Measurements from ENCODE around the gene IGSF5. TPM values are rescaled to one million over a fixed set of nuclear protein-coding genes. Genes with fewer than 3 reads are reported as not detected.
A peak's percentile ranks its signal among the peaks of the same experiment; 100 is the strongest.

Gene IGSF5
- total and polyA plus RNA-seq, 5 donors, result 4.4 to 8.4 (median 6.1) TPM

DNA sequence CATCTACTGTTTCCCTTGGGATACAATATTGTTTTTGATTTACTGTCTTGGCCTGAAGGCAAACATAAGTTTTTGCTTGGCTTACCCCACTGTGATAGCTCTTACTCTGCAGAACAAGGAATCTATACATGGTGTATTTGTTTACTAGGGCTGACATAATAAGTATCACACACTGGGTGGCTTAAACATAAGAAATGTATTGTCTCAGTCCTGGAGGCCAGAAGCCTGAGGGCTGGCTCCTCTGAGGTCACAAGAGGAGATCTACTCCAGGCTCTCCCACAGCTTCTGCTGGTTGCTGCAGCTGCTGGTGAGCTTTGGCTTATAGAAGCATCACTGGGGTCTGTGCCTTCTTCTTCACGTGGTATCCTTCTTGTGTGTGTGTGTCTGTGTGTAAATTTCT, 30.7 kb upstream of the IGSF5 start:
- H3K27me3 ChIP-seq (ENCODE audit: control insufficient read depth, insufficient read depth), result no peaks in the 10 kb centered on the region
- H3K9me3 ChIP-seq (ENCODE audit: control insufficient read depth, low read length), result no peaks in the 10 kb centered on the region
- no peak overlapping the region for H3K4me3 ChIP-seq (ENCODE audit: low read length)
- no peak for DNase-seq
- H3K27ac ChIP-seq (ENCODE audit: low read length), result no peak overlapping the region
- ATAC-seq, result no peak
- H3K4me1 ChIP-seq (ENCODE audit: control insufficient read depth, insufficient read depth, low read length), result no peaks in the 10 kb centered on the region
- intact Hi-C loops (cut with DNase I), result loop anchor here in 2 of 4 donors (2.0 to 5.0 kb wide), 2 partner anchors 187 to 196 kb away; no protein-coding TSS in a partner anchor
- WGBS, result 72% methylated on average over 1 of the region's 1 CpG

GRCh38 chr21:39715804-39716397, 29.1 kb upstream of the IGSF5 start:
- DNase-seq (peak in 2 of 3 donors; percentile 50 to 67), ATAC-seq (peak in 1 of 2 donors; percentile 41)
- no peak overlapping the region for H3K4me3 ChIP-seq (ENCODE audit: low read length)
- H3K9me3 ChIP-seq (ENCODE audit: control insufficient read depth, low read length), result no peaks in the 10 kb centered on the region
- H3K27me3 ChIP-seq (ENCODE audit: control insufficient read depth, insufficient read depth), result no peaks in the 10 kb centered on the region
- intact Hi-C loops (cut with DNase I), result loop anchor here in 3 of 4 donors (2.0 kb wide), 2 partner anchors 197 to 199 kb away; no protein-coding TSS in a partner anchor
- no peaks in the 10 kb centered on the region for H3K4me1 ChIP-seq (ENCODE audit: control insufficient read depth, insufficient read depth, low read length)
- WGBS, result 30% methylated on average over 10 of the region's 10 CpGs
- no peak overlapping the region for H3K27ac ChIP-seq (ENCODE audit: low read length)

DNA sequence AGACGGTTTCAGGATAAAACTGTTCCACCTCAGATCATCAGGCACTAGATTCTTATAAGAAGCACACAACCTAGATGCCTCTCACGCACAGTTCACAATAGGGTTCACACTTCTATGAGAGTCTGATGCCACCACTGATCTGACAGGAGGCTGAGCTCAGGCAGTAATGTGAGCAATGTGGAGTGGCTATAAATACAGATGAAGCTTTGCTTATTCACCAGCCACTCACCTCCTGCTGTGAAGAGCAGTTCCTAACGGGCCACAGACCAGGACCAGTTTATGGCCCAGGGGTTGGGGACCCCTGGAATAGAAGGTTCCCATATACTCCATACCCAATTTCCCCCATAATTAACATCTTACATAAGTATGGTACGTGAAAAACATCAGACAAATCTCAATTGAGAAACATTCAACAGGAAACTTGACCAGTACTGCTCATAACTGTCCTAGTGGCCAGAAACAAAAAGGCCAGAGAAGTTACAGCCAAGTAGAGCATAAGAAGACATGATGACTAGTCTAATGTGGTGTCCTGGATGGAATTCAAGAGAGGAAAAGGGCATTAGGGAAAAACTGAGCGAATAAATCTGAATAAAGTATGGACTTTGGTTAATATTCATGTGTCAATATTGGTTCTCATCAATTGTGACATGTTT, 24.7 kb upstream of the IGSF5 start:
- intact Hi-C loops (cut with DNase I), result no loop called here
- no peak for DNase-seq
- H3K4me3 ChIP-seq (ENCODE audit: low read length), result no peak overlapping the region
- H3K4me1 ChIP-seq (ENCODE audit: control insufficient read depth, insufficient read depth, low read length), result no peaks in the 10 kb centered on the region
- no peak overlapping the region for H3K27ac ChIP-seq (ENCODE audit: low read length)
- WGBS, result 71% methylated on average over 5 of the region's 5 CpGs
- no peaks in the 10 kb centered on the region for H3K27me3 ChIP-seq (ENCODE audit: control insufficient read depth, insufficient read depth)
- ATAC-seq, result no peak
- no peaks in the 10 kb centered on the region for H3K9me3 ChIP-seq (ENCODE audit: control insufficient read depth, low read length)

DNA sequence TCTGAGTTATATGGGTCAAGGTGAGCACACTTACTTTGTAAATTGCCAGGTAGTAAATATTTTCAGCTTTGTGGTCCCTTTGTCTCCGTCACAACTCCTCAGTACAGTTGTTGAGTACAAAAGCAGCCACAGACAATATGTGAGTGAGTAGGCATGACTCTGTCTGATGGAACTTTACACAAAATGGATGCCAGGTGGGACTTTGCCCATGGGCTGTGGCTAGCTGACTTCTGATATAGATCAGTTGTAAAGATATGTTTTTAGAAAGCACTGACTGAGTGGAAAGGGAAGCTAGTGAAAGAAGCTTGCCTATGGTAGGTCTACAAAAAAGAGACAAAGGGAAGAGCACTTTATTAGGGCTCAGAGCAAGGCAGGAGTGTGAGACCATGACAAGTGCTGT, 23.1 kb upstream of the IGSF5 start:
- 98% methylated on average over 1 of the region's 1 CpG for WGBS
- intact Hi-C loops (cut with DNase I), result no loop called here

GRCh38 chr21:39724944-39725343, 20.0 kb upstream of the IGSF5 start:
- ATAC-seq, result no peak
- DNase-seq, result no peak
- Histone ChIP-seq H3K4me3 (ENCODE audit: low read length) (no peak overlapping the region), H3K27ac (ENCODE audit: low read length) (no peak overlapping the region), H3K9me3 (ENCODE audit: control insufficient read depth, low read length) (no peaks in the 10 kb centered on the region), H3K4me1 (ENCODE audit: control insufficient read depth, insufficient read depth, low read length) (no peaks in the 10 kb centered on the region), H3K27me3 (ENCODE audit: control insufficient read depth, insufficient read depth) (no peaks in the 10 kb centered on the region)
- 75% methylated on average over 5 of the region's 5 CpGs for WGBS
- intact Hi-C loops (cut with DNase I), result no loop called here

More for the DNA sequence above, 23.1 kb upstream of the IGSF5 start:
- Histone ChIP-seq H3K4me1 (ENCODE audit: control insufficient read depth, insufficient read depth, low read length) (no peaks in the 10 kb centered on the region), H3K27ac (ENCODE audit: low read length) (no peak overlapping the region), H3K27me3 (ENCODE audit: control insufficient read depth, insufficient read depth) (no peaks in the 10 kb centered on the region), H3K9me3 (ENCODE audit: control insufficient read depth, low read length) (no peaks in the 10 kb centered on the region), H3K4me3 (ENCODE audit: low read length) (no peak overlapping the region)
- ATAC-seq, result no peak
- no peak for DNase-seq

DNA sequence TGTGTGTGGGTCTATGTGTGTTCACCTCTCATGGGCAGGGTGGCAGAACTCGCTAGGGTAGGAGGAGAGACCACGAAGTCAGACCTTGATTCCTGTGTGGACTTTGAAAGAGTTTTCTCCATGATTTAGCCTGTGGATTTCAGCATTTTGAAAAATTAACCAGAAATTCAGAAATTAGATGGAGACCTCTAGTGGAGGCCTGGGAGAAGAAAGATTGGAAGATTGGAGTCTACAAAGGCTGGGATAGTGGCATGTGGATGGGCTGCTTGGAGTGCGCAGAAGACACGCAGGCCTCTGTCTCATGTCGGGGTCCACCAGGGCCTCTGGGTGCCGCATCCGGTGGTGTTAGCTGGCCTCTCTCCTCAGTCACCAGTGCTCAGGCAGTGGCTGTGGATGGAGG, 18.9 kb upstream of the IGSF5 start:
- H3K9me3 ChIP-seq (ENCODE audit: control insufficient read depth, low read length), result no peaks in the 10 kb centered on the region
- no peak overlapping the region for H3K27ac ChIP-seq (ENCODE audit: low read length)
- no peaks in the 10 kb centered on the region for H3K4me1 ChIP-seq (ENCODE audit: control insufficient read depth, insufficient read depth, low read length)
- no peaks in the 10 kb centered on the region for H3K27me3 ChIP-seq (ENCODE audit: control insufficient read depth, insufficient read depth)
- no peak overlapping the region for H3K4me3 ChIP-seq (ENCODE audit: low read length)
- ATAC-seq (no peak), DNase-seq (no peak)
- 93% methylated on average over 7 of the region's 7 CpGs for whole genome bisulfite sequencing
- intact Hi-C loops (cut with DNase I), result no loop called here

DNA sequence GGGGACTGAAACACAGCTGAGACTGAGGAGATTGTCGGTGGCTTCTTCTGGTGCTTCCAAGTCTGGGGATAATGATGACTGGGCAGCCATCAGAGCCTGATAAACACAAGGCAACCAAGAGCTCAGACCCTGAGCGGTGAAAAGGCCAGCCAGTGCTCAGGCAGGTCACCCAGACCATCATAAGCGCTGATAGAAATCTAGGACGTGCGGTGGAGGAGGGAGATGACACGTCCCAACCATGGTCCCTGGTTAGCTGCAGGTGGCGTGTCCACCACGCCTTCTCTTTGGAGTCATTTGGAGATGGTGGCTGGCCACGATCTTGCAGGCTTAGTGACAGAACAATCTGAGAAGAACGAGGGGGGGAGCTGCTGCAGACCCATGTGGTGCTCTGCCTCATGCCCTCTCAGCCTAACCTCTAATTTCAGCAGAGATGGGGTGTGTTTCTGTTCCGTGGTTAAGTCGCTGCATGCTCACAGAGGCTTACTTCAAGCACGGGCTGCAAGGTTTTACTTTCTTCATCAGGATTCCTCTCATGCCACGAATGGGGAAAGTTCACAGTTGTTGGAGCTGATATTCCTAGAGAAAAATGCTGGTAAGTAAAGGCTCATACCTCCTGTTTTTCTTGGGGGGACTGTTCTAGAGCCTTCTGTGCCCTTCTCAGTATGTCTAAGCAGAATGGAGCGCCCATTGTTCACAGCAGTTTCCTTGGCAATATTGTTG, 17.4 kb upstream of the IGSF5 start:
- peaks cover 3% of the 10 kb centered on the region for H3K9me3 ChIP-seq (ENCODE audit: control insufficient read depth, low read length)
- no peak for DNase-seq
- intact Hi-C loops (cut with DNase I), result no loop called here
- H3K4me1 ChIP-seq (ENCODE audit: control insufficient read depth, insufficient read depth, low read length), result no peaks in the 10 kb centered on the region
- no peak for ATAC-seq
- H3K4me3 ChIP-seq (ENCODE audit: low read length), result no peak overlapping the region
- H3K27me3 ChIP-seq (ENCODE audit: control insufficient read depth, insufficient read depth), result no peaks in the 10 kb centered on the region
- no peak overlapping the region for H3K27ac ChIP-seq (ENCODE audit: low read length)
- WGBS, result 85% methylated on average over 15 of the region's 15 CpGs

DNA sequence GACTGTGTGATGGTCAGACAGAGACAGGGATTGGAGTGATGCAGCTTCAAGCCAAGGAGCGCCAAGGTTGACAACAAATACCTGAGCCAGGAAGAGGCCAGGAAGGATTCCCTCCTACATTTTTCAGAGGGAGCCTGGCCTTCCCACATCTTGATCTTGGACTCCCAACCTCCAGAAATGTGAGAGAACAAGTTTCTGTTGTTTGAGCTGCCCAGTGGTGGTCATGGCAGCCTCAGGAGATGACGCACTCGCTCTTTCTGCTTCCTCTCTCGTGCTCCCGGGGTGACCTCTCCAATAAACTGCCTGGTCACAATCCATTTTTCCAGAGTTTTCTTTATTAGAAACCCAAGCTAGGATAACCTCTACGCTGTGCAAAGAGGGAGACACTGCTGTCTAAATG, 16.6 kb upstream of the IGSF5 start:
- Histone ChIP-seq H3K4me1 (ENCODE audit: control insufficient read depth, insufficient read depth, low read length) (no peaks in the 10 kb centered on the region), H3K27ac (ENCODE audit: low read length) (no peak overlapping the region), H3K4me3 (ENCODE audit: low read length) (no peak overlapping the region), H3K27me3 (ENCODE audit: control insufficient read depth, insufficient read depth) (no peaks in the 10 kb centered on the region), H3K9me3 (ENCODE audit: control insufficient read depth, low read length) (peaks cover 3% of the 10 kb centered on the region)
- intact Hi-C loops (cut with DNase I), result no loop called here
- 76% methylated on average over 6 of the region's 6 CpGs for WGBS
- no peak for ATAC-seq
- no peak for DNase-seq

DNA sequence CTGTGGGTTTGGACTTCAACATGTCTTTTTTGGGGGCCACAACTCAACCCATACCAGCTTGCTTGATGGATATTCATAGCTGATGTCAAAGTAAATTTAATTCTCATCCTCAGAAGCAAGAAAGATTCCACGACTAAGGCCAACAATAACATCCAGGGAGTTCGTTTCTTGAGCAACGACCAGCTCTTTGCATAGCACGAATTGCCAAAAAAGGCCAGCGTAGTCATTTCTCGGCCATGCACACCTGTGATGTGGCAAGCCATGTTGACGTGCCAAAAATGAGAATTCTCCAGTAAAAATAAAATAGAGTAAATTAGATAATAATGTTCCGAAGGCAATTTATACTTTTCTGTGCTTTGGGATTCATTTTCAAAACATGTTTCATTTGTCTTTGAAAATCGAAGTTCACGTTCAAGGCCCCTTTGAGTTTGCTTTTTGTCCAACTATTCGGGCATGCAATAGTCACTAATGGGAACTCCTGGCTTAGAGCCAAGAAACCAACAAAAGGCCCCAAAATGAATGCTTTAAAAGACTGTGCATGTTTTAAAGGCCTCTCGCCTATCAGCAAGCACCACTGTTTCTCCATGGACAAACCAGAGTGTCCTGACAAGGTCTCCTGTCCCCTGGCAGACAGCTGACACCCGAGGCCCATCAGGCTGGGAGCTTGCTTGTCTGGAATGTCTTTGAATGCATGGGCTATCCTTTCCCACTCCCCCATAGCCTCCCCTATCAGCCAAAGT, 14.4 kb upstream of the IGSF5 start:
- H3K4me1 ChIP-seq (ENCODE audit: control insufficient read depth, insufficient read depth, low read length), result no peaks in the 10 kb centered on the region
- DNase-seq, result no peak
- H3K27ac ChIP-seq (ENCODE audit: low read length), result no peak overlapping the region
- WGBS, result 65% methylated on average over 13 of the region's 13 CpGs
- H3K27me3 ChIP-seq (ENCODE audit: control insufficient read depth, insufficient read depth), result no peaks in the 10 kb centered on the region
- peaks cover 3% of the 10 kb centered on the region for H3K9me3 ChIP-seq (ENCODE audit: control insufficient read depth, low read length)
- ATAC-seq, result no peak
- intact Hi-C loops (cut with DNase I), result no loop called here
- no peak overlapping the region for H3K4me3 ChIP-seq (ENCODE audit: low read length)

DNA sequence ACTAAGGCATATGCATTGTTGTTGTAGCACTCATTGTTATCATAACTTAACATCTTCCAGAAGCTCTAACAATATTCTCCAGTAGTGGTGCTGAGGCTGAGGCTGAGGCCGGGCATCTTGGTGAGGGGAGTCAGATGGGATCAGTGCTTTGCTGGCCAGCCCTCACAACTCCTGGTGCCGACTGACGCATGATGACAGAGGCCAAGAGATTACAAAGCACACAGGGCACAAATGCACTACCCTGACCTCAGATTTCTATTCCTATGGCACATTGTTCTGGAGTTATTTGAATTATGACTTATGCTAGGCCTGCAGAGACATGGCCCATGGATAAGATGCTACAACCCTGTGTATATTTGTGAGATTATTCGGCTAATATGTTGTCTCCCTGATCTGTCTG, 8.3 kb upstream of the IGSF5 start:
- intact Hi-C loops (cut with DNase I), result no loop called here
- WGBS, result 58% methylated on average over 4 of the region's 4 CpGs
- DNase-seq, result no peak

More for the DNA sequence above, 8.3 kb upstream of the IGSF5 start:
- no peak overlapping the region for H3K27ac ChIP-seq (ENCODE audit: low read length)
- no peaks in the 10 kb centered on the region for H3K27me3 ChIP-seq (ENCODE audit: control insufficient read depth, insufficient read depth)
- no peaks in the 10 kb centered on the region for H3K4me1 ChIP-seq (ENCODE audit: control insufficient read depth, insufficient read depth, low read length)
- H3K9me3 ChIP-seq (ENCODE audit: control insufficient read depth, low read length), result peaks cover 3% of the 10 kb centered on the region
- H3K4me3 ChIP-seq (ENCODE audit: low read length), result no peak overlapping the region
- no peak for ATAC-seq

Measured in right cardiac atrium (tissue), 5 donors.